GM18858 (cell line): ENCODE measurements around the gene CKM.
"Not testable (repeated sequence)": the region's sequence is repeated elsewhere in the genome, so short reads cannot be mapped to it uniquely, and the experiment has no call there.

Source experiments
- ATAC-seq: cut with Tn5 transposase; IDR thresholded peaks from one replicate; pipeline ENCODE4 v1.9.1; 2021; ENCODE audit not compliant: unreplicated experiment

CKM gene

GRCh38 chr19:45321848-45322247, 827 bp downstream of the CKM start:
- ATAC-seq: no peak

DNA sequence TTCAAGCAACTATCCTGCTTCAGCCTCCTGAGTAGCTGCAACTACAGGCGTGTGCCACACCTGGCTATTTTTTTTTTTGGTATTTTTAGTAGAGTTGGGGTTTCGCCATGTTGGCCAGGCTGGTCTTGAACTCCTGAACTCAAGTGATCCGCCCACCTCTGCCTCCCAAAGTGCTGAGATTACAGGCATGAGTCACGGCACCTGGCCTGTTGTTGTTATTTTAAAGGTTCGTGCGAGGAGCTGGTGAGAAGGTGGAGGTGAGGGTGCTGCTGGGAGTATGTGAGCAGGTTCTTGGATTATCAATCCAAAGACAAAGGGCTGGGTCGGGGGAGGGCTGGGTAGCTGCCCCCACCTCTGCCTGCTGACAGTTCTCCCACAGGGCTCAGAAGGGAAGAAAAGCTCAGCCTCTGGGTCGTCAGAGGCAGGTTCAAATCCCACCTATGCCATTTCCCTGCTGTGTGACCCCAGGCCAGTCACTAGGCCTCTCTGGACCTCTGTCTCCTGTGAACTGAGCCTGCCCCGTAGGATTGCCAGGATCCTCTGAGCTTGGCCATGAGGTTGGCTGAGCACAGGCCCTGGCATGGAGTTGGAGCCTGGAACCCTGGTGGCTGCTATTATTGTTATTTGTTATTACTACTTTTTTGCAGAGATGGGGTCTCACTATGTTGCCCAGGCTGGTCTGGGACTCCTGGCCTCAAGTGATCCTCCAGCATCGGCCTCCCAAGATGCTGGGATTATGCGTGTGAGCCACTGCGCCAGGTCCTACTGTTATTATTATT, 1.5 kb downstream of the CKM start:
- ATAC-seq: no peak

- no peak for ATAC-seq
Measured at GRCh38 chr19:45315304-45315703, 7.4 kb downstream of the CKM start.

- no peak for ATAC-seq
Measured at GRCh38 chr19:45314708-45315245, 7.9 kb downstream of the CKM start.

GRCh38 chr19:45312285-45312684, 10.4 kb downstream of the CKM start:
- not testable (repeated sequence) for ATAC-seq

DNA sequence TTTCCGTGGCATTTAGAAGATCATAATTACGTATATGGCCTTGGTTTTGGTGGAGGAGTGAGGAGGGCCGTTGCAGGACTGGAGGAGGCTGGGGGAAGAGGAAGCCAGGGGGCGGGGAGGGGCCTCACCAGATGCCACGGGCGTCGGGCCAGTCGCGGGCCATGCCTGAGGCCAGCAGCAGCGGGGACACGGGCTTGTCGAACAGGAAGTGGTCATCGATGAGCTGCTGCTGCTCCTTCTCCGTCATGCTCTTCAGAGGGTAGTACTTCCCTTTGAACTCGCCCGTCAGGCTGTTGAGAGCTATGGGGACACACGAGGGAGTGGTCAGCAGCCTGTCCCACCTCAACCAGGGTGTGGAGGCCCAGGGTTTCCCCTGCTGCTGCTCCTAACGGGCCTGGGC, 11.1 kb downstream of the CKM start:
- ATAC-seq: no peak

- not testable (repeated sequence) for ATAC-seq
Measured at GRCh38 chr19:45309322-45309721, 13.4 kb downstream of the CKM start.

DNA sequence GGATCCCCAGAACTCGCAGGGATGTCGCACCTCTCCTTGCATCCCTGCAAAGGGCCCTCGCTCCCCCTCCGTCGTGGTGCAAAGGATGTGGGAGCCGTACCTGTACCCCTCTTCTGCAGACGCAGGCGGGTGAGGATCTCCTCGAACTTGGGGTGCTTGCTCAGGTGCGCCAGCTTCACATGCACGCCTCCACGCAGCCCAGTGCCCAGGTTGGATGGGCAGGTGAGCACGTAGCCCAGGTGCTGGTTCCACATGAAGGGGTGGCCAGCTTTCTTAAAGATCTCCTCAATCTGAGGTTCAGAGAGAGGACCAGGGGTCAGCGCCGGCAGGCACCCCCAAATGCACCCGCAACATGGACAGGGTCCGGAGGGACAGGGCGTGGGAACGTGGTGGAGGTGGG, 15.3 kb downstream of the CKM start:
- ATAC-seq: no peak

- no peak for ATAC-seq
Measured at GRCh38 chr19:45306518-45307027, 16.1 kb downstream of the CKM start.

DNA sequence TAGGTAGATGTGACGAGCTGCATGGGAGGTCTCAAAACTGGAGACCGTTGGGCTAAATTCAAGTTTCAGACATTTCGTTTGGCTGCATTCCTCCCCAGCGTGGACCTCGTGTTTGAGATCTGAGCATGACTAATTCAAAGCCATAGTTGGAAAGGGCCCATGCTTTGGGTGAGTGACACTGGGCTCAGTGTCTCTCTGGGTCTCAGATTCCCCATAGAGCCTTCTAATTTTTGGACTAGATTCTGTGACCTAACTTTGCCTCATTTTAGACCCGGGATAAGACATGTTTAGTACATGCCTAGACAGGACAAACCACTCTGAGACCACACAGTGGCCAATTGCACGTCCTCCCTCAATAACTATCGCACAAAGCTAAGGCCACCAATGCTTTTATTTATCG, 16.6 kb downstream of the CKM start:
- ATAC-seq: no peak

DNA sequence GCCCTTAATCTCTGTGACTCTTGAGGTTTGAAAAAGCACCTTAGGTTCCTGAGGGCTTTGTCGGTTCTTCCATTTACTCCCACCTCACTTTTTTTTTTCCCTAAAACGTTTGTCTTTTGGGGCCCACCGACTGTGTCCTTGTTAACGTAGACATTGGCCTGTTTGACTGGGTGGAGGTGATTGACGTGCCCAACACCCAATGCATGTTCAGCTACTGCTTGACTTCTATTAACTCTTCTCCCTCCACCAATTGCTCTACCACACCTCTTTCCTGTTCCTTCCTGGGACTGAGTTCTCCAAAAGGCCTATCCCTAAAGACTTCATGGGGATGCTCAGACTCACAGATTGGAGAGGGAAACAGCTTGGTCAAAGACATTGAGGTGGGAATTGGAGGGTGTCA, 17.3 kb downstream of the CKM start:
- no peak for ATAC-seq

- ATAC-seq: no peak
Measured at GRCh38 chr19:45305007-45305406, 17.7 kb downstream of the CKM start.

DNA sequence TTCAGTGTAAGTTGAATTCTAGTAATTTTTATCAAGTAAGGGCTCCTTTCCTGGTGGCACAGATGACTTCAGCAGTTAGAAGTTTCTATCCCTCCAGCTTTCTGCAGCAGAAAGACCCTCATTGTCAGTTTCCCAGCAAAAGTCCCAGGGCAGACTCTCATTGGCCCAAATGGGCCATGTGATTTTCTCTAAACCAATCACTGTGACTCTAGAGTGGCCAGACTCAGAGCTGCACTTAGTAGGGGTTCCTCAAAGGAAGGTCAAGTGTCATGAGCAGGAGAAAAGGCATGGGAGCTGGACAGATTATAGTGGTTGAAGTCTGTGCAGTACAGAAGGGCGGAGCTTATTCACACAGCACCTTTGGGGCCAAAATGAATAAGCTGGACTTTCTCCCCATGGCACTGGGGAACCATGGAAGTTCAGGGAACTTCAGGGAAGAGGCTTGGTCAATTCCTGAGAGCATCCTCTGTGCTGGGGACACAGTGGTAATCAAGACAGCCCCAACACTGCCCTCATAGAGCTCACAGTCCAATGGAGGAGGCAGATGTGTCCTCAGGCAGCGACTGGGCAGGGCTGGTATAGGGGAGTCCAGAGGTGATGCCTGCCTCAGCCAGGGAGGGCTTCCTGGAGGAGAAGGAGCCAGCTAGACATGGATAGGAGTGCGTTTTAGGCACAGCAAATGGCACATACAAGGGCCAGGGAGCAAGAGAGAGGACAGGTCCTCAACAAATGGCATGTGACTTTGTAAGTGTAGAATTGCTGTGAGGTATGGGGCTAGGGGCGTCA, 18.3 kb downstream of the CKM start:
- ATAC-seq: no peak

DNA sequence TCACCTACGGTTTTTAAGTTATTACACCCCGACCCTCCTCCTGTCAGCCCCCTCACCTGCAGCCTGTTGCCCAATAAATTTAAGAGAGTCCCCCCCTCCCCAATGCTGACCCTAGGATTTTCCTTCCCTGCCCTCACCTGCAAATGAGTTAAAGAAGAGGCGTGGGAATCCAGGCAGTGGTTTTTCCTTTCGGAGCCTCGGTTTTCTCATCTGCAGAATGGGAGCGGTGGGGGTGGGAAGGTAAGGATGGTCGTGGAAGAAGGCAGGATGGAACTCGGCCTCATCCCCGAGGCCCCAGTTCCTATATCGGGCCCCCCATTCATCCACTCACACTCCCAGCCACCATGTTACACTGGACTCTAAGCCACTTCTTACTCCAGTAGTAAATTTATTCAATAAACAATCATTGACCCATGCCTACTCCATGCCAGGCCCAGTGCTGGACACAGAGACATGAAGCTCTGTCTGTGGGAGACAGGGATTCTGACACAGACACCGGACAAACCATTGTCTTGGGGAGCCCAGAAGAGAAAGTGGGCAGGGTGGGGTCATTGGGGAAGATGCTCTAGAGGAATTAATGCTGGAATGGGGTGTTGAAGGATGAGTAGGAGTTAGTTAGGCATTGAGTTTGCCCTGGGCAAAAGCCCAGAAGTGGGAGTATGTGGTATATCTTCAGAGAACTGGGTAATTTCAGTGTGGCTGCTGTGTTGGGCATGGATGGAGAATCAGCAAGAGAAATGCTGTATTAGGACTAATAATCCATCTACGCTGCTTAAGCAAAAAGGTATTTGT, 19.2 kb downstream of the CKM start:
- ATAC-seq: no peak

- ATAC-seq: no peak
Measured at GRCh38 chr19:45302416-45302815, 20.3 kb downstream of the CKM start.

DNA sequence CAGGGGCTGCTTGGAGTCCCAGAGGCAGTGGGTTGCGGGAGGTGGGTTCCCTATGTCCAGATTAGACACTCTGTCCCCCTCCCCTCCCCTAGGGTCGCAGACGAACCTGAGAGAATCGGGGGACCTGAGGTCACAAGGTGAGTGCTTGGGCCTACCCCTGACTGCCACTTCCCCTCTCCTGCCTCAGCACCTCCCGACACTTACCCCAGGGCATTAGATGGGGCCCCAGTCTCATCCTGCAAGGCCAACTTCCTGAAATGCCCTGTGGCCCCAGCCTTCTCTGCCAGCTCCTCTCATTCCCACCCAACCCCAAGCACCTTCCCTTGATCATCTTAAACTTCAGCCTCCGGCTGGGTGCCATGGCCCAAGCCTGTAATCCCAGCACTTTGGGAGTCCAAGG, 23.0 kb downstream of the CKM start:
- no peak for ATAC-seq

DNA sequence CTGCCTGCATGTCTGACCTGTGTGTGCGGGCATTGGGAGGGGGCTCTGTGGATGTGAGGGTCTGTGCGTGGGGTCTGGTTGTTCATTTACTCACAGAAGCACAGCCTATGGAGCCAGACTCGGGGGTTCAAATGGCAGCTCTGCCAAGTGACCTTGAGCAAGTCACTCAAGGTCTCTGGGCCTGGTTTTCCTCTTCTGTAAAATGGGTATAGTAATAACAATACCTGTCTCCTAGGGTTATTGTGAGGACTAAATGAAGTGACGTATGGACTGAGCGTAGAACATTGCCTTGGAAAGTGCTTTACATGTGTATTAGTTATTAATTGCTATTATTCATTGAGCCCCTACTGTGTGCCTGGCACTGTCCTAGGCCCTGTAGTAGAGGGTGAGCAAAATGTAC, 24.4 kb downstream of the CKM start:
- no peak for ATAC-seq

DNA sequence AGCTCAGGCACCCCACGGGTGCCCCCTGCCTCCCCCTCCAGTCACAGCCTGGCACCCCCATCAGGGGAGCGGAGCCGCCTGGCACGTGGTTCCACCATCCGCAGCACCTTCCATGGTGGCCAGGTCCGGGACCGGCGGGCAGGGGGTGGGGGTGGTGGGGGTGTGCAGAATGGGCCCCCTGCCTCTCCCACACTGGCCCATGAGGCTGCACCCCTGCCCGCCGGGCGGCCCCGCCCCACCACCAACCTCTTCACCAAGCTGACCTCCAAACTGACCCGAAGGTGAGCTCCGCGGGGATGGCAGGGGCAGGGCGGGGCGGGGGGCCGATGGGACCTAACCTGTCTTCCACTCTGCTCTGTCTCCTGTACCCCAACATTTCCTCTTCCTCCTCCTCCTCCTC, 25.0 kb downstream of the CKM start:
- no peak for ATAC-seq

GRCh38 chr19:45296355-45296754, 26.3 kb downstream of the CKM start:
- ATAC-seq: no peak

- ATAC-seq: no peak
Measured at GRCh38 chr19:45295873-45296272, 26.8 kb downstream of the CKM start.
